Parathyroid adenoma (tissue), 2 donors: ENCODE results near the gene FXYD2.

Experiments
- H2AFZ ChIP-seq: fragments of 300-600 bp; sonication (generic); one replicate; pipeline ENCODE4 v1.7.0; 2017; ENCODE audit warnings: antibody characterized with exemption, mild to moderate bottlenecking
- H3K27ac ChIP-seq: fragments of 300-600 bp; sonication (generic); one replicate; pipeline ENCODE4 v1.7.0; 2017
- H3K27me3 ChIP-seq: fragments of 300-600 bp; sonication (generic); one replicate; pipeline ENCODE4 v1.7.0; 2017; ENCODE audit warnings: low read length; ENCODE audit not compliant: control insufficient read depth, insufficient read depth
- H3K36me3 ChIP-seq: fragments of 300-600 bp; sonication (generic); one replicate; pipeline ENCODE4 v1.7.0; 2017; ENCODE audit warnings: low read length; ENCODE audit not compliant: control insufficient read depth, insufficient read depth
- H3K4me1 ChIP-seq: fragments of 300-600 bp; sonication (generic); one replicate; pipeline ENCODE4 v1.7.0; 2017; ENCODE audit warnings: control low read depth
- H3K4me2 ChIP-seq: fragments of 300-600 bp; sonication (generic); one replicate; pipeline ENCODE4 v1.7.0; 2017; ENCODE audit warnings: low read length
- H3K4me3 ChIP-seq: fragments of 300-600 bp; sonication (generic); one replicate; pipeline ENCODE4 v1.7.0; 2017; ENCODE audit warnings: low read depth, low read length
- H3K79me2 ChIP-seq: fragments of 300-600 bp; sonication (generic); one replicate; pipeline ENCODE4 v1.7.0; 2017; ENCODE audit warnings: control low read depth
- H3K9ac ChIP-seq: fragments of 300-600 bp; sonication (generic); one replicate; pipeline ENCODE4 v1.7.0; 2017; ENCODE audit warnings: mild to moderate bottlenecking
- H3K9me3 ChIP-seq: fragments of 300-600 bp; sonication (generic); one replicate; pipeline ENCODE4 v1.7.0; 2017; ENCODE audit warnings: low read length; ENCODE audit not compliant: control insufficient read depth
- CTCF ChIP-seq: fragments of 300-600 bp; sonication (generic); IDR thresholded peaks from one replicate; pipeline ENCODE4 v1.7.0; 2017; ENCODE audit warnings: antibody characterized with exemption, mild to moderate bottlenecking
- donor health status: primary hyperparathyroidism.

The FXYD2 gene

GRCh38 chr11:117855186-117855845 is 30.8 kb upstream of the FXYD2 start:
- no peaks in the 10 kb centered on the region for H3K4me1 ChIP-seq
- no peaks in the 10 kb centered on the region for H3K36me3 ChIP-seq
- H3K27ac ChIP-seq, result no peak overlapping the region
- no peak overlapping the region for H3K4me3 ChIP-seq
- H3K9me3 ChIP-seq, result no peaks in the 10 kb centered on the region
- no peak overlapping the region for H3K4me2 ChIP-seq
- no peaks in the 10 kb centered on the region for H3K27me3 ChIP-seq
- no peak overlapping the region for H2AFZ ChIP-seq
- no peaks in the 10 kb centered on the region for H3K79me2 ChIP-seq
- H3K9ac ChIP-seq, result no peak overlapping the region
- no peak for TF ChIP-seq CTCF

GRCh38 chr11:117852309-117852708 is 27.8 kb upstream of the FXYD2 start:
- H3K9me3 ChIP-seq, result no peaks in the 10 kb centered on the region
- no peaks in the 10 kb centered on the region for H3K4me1 ChIP-seq
- no peaks in the 10 kb centered on the region for H3K79me2 ChIP-seq
- H3K36me3 ChIP-seq, result no peaks in the 10 kb centered on the region
- no peaks in the 10 kb centered on the region for H3K27me3 ChIP-seq
- no peak overlapping the region for H2AFZ ChIP-seq
- no peak for TF ChIP-seq CTCF
- H3K4me2 ChIP-seq, result no peak overlapping the region
- no peak overlapping the region for H3K9ac ChIP-seq
- no peak overlapping the region for H3K4me3 ChIP-seq
- no peak overlapping the region for H3K27ac ChIP-seq

DNA sequence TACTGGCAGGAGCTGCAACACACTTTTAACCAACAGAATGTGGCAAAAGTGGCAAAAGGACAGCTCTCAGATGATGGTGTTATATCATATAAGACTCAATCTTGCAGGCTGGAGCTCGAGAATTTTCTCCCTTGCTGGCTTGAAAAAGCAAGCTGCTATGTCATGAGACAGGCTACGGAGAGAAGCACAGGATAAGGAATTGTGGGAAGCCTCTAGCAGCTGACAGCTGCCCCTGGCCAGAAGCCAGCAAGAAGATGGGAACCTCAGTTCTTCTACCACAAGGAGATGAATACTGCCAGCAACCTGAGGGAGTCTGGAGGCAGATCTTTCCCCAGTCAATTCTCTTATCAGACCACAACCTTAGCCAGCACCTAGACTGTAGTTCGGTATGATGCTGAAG is 27.3 kb upstream of the FXYD2 start:
- Histone ChIP-seq H3K79me2 (no peaks in the 10 kb centered on the region), H2AFZ (no peak overlapping the region), H3K27me3 (no peaks in the 10 kb centered on the region), H3K36me3 (no peaks in the 10 kb centered on the region), H3K27ac (no peak overlapping the region), H3K4me2 (no peak overlapping the region), H3K4me1 (no peaks in the 10 kb centered on the region), H3K9me3 (no peaks in the 10 kb centered on the region), H3K4me3 (no peak overlapping the region), H3K9ac (no peak overlapping the region)
- no peak for TF ChIP-seq CTCF

DNA sequence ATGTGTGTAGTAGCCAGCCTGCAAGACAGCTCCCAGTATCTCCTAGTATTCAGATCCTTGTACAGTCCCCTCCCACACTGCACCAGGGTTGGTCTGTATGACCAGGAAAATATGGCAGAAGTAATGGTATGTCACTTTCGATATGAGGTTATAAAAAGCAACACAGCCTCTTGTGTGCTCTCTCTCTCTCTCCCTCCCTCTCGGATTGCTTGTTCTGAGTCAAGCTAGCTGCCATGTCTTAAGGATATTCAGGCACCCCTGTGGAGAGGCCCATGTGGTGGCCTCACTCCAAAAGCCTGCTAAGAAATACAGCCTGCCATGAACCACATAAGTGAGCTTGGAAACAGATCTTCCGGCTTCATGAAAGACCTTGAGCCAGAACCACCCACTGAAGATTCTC is 26.6 kb upstream of the FXYD2 start:
- H3K27ac ChIP-seq, result no peak overlapping the region
- H3K9ac ChIP-seq, result no peak overlapping the region
- TF ChIP-seq CTCF, result no peak
- no peaks in the 10 kb centered on the region for H3K79me2 ChIP-seq
- no peaks in the 10 kb centered on the region for H3K27me3 ChIP-seq
- H3K4me1 ChIP-seq, result no peaks in the 10 kb centered on the region
- H3K9me3 ChIP-seq, result no peaks in the 10 kb centered on the region
- no peak overlapping the region for H3K4me3 ChIP-seq
- no peaks in the 10 kb centered on the region for H3K36me3 ChIP-seq
- H3K4me2 ChIP-seq, result no peak overlapping the region
- no peak overlapping the region for H2AFZ ChIP-seq

GRCh38 chr11:117849781-117850414 is 25.4 kb upstream of the FXYD2 start:
- Histone ChIP-seq H3K4me3 (no peak overlapping the region), H3K27me3 (no peaks in the 10 kb centered on the region)

More at GRCh38 chr11:117849781-117850414, 25.4 kb upstream of the FXYD2 start:
- Histone ChIP-seq H3K27ac (no peak overlapping the region), H3K79me2 (no peaks in the 10 kb centered on the region), H3K4me1 (no peaks in the 10 kb centered on the region), H3K9ac (no peak overlapping the region), H3K9me3 (no peaks in the 10 kb centered on the region), H3K36me3 (no peaks in the 10 kb centered on the region), H3K4me2 (no peak overlapping the region), H2AFZ (no peak overlapping the region)
- TF ChIP-seq CTCF, result no peak
